Measurements from ENCODE around the gene INHBE. TPM values are rescaled to one million over a fixed set of nuclear protein-coding genes. Genes with fewer than 3 reads are reported as not detected.

INHBE gene
- total RNA-seq, 2 experiments from 2014 or later: not detected

- ChIA-PET POLR2A (no interaction called here), CTCF (no interaction called here)
- no peaks in the 10 kb centered on the region for H3K9me3 Mint-ChIP-seq
- no peak overlapping the region for H3K27ac Mint-ChIP-seq
- H3K4me3 Mint-ChIP-seq: no peak overlapping the region
- Histone ChIP-seq H3K27ac (ENCODE audit: low read depth in 1 of 2, low read length in 2 of 2) (no peak overlapping the region), H3K4me3 (ENCODE audit: low read length) (no peak overlapping the region), H3K36me3 (ENCODE audit: insufficient read depth, low read length) (no peaks in the 10 kb centered on the region), H3K9me3 (ENCODE audit: control insufficient read depth in 1 of 2, insufficient read depth in 1 of 2, low read length in 2 of 2) (peaks cover 0 to 5% of the 10 kb centered on the region in 2 experiments), H3K4me1 (ENCODE audit: insufficient read depth, low read length) (no peaks in the 10 kb centered on the region), H3K27me3 (ENCODE audit: control insufficient read depth in 1 of 2, insufficient read depth in 2 of 2, low read length in 2 of 2) (peaks cover 0 to 1% of the 10 kb centered on the region in 2 experiments)
- H3K36me3 Mint-ChIP-seq (ENCODE audit: low read depth): no peaks in the 10 kb centered on the region
- H3K27me3 Mint-ChIP-seq: no peaks in the 10 kb centered on the region
- ATAC-seq (ENCODE audit: poor library complexity) (no peak), DNase-seq (no peak)
- no peaks in the 10 kb centered on the region for H3K4me1 Mint-ChIP-seq (ENCODE audit: low read depth)
- intact Hi-C loops (cut with DNase I, micrococcal nuclease): no loop called here
- TF ChIP-seq CTCF (IDR thresholded peaks at IDR 0.05): no peak
Measured at GRCh38 chr12:57446292-57446960, 8.7 kb upstream of the INHBE start.

GRCh38 chr12:57448669-57449068 is 6.4 kb upstream of the INHBE start:
- DNase-seq (no peak), ATAC-seq (ENCODE audit: poor library complexity) (no peak)
- no peaks in the 10 kb centered on the region for H3K4me1 Mint-ChIP-seq (ENCODE audit: low read depth)
- POLR2A ChIA-PET: no interaction called here
- no peak overlapping the region for H3K4me3 ChIP-seq (ENCODE audit: low read length)
- TF ChIP-seq CTCF (IDR thresholded peaks at IDR 0.05): no peak
- intact Hi-C loops (cut with DNase I, micrococcal nuclease): no loop called here
- no peaks in the 10 kb centered on the region for H3K9me3 ChIP-seq (ENCODE audit: control insufficient read depth in 1 of 2, insufficient read depth in 1 of 2, low read length in 2 of 2)
- no peaks in the 10 kb centered on the region for H3K36me3 ChIP-seq (ENCODE audit: insufficient read depth, low read length)
- H3K4me1 ChIP-seq (ENCODE audit: insufficient read depth, low read length): peaks cover 3% of the 10 kb centered on the region
- CTCF ChIA-PET: interaction anchor here (1.6 kb wide), 1 partner anchor 10 kb away, joined by 3 read pairs; the partner anchor contains the start of gene GLI1
- peaks cover 0 to 4% of the 10 kb centered on the region in 2 experiments for H3K27me3 ChIP-seq (ENCODE audit: control insufficient read depth in 1 of 2, insufficient read depth in 2 of 2, low read length in 2 of 2)
- no peaks in the 10 kb centered on the region for H3K36me3 Mint-ChIP-seq (ENCODE audit: low read depth)
- no peak overlapping the region for H3K4me3 Mint-ChIP-seq
- no peak overlapping the region for H3K27ac Mint-ChIP-seq
- no peaks in the 10 kb centered on the region for H3K9me3 Mint-ChIP-seq
- no peak overlapping the region for H3K27ac ChIP-seq (ENCODE audit: low read depth in 1 of 2, low read length in 2 of 2)
- H3K27me3 Mint-ChIP-seq: no peaks in the 10 kb centered on the region

GRCh38 chr12:57449375-57449774 is 5.7 kb upstream of the INHBE start:
- Mint-ChIP-seq H3K27me3 (no peaks in the 10 kb centered on the region), H3K4me1 (ENCODE audit: low read depth) (no peaks in the 10 kb centered on the region), H3K9me3 (no peaks in the 10 kb centered on the region), H3K27ac (no peak overlapping the region), H3K36me3 (ENCODE audit: low read depth) (no peaks in the 10 kb centered on the region), H3K4me3 (no peak overlapping the region)
- ChIA-PET POLR2A (no interaction called here), CTCF (interaction anchor here (1.6 kb wide), 1 partner anchor 10 kb away, joined by 3 read pairs; the partner anchor contains the start of gene GLI1)
- Histone ChIP-seq H3K27me3 (ENCODE audit: control insufficient read depth in 1 of 2, insufficient read depth in 2 of 2, low read length in 2 of 2) (peaks cover 0 to 4% of the 10 kb centered on the region in 2 experiments), H3K4me1 (ENCODE audit: insufficient read depth, low read length) (peaks cover 3% of the 10 kb centered on the region), H3K9me3 (ENCODE audit: control insufficient read depth in 1 of 2, insufficient read depth in 1 of 2, low read length in 2 of 2) (no peaks in the 10 kb centered on the region), H3K27ac (ENCODE audit: low read depth in 1 of 2, low read length in 2 of 2) (no peak overlapping the region), H3K4me3 (ENCODE audit: low read length) (no peak overlapping the region), H3K36me3 (ENCODE audit: insufficient read depth, low read length) (no peaks in the 10 kb centered on the region)
- no peak for ATAC-seq (ENCODE audit: poor library complexity)
- DNase-seq: no peak
- no peak for TF ChIP-seq CTCF (IDR thresholded peaks at IDR 0.05)
- intact Hi-C loops (cut with DNase I, micrococcal nuclease): no loop called here

All from CD4-positive, alpha-beta T cell (primary cell).